Erythroblast (primary cell): ENCODE data around the gene FRMPD2.
"Not testable (repeated sequence)": the region's sequence is repeated elsewhere in the genome, so short reads cannot be mapped to it uniquely, and the experiment has no call there.

Source experiments
- DNase-seq, 2 experiments: peaks; one replicate each; lab custom pipeline; 2025; lab: John Stamatoyannopoulos, UW
- GATA1 ChIP-seq: IDR thresholded peaks from 2 replicates; pipeline ENCODE4 v1.6.1; 2011; ENCODE audit warnings: low read depth, mild to moderate bottlenecking, control low read depth, low read length, moderate library complexity
- POLR2A ChIP-seq: IDR thresholded peaks from 2 replicates; pipeline ENCODE4 v1.6.1; 2011; ENCODE audit warnings: mild to moderate bottlenecking, low read length

The FRMPD2 gene

DNA sequence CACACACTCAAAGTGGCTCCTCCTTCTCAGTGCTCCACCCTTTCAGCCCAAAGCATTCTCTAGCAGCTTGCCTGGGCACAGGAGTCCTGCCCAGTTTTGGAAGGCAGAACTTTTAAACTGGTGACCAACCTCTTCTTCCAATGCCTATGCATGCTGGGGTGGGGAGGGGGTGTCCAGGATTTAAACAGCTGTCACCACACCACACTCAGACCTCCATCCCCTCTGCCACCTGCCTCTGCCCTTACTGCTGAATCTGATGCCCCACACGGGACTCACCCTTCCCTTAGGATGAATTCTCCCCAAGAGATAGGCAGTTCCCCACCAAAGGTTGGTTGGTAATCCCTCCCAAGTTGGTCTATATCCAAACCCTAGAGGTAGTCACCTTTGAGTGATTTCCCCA, 50.2 kb downstream of the FRMPD2 start:
- TF ChIP-seq GATA1 (no peak), POLR2A (no peak)

GRCh38 chr10:48221814-48222213, 52.7 kb downstream of the FRMPD2 start:
- TF ChIP-seq POLR2A (no peak), GATA1 (no peak)

More for the DNA sequence above, 50.2 kb downstream of the FRMPD2 start:
- DNase-seq, result no peak

DNA sequence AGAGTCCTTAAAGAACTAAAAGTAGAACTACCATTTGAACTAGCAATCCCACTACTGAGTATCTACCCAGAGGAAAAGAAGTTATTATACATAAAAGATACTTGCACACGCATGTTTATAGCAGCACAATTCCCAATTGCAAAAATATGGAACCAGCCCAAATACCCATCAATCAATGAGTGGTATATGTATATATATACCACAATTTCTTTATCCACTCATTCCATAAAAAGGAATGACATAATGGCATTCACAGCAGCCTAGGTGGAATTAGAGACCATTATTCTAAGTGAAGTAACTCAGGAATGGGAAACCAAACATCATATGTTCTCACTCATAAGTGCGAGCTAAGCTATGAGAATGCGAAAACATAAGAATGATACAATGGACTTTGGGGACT, 53.5 kb downstream of the FRMPD2 start:
- DNase-seq, result not testable (repeated sequence)

More at GRCh38 chr10:48221814-48222213, 52.7 kb downstream of the FRMPD2 start:
- DNase-seq, result no peak

- DNase-seq, result no peak
- TF ChIP-seq POLR2A (no peak), GATA1 (no peak)
Measured at GRCh38 chr10:48219194-48219593, 55.3 kb downstream of the FRMPD2 start.

DNA sequence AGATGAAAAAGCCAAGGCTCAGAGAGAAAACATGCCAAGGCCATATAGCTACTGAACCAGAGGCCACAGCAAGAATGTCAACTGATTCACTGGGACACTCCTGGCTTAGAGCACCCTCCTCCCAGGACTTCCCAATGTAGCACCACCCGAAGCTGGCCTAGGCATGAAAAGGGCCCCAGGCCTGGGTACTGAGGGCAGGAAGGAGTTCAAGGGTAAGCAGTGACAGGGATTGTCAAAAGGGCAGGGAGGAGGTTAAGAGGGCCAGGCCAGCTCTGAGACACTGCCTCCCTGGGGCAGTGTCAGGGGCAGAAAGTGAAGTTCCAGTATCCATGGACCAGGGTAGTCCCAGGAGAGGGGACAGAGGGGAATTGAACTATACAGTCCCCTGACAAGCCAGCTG, 57.8 kb downstream of the FRMPD2 start:
- TF ChIP-seq POLR2A (no peak), GATA1 (no peak)
- no peak for DNase-seq

DNA sequence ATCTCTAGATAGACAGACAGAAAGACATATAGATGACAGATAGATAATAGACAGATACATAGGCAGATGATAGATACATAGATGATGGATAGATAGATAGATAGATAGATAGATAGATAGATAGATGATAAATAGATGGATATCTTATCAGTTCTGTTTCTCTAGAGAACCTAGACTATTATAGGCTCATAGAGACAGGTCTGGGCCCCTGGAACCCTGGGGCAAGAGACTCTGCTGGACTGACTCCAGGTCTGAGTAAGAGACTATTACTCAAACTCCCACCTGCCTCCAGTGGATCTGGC, 58.3 kb downstream of the FRMPD2 start:
- DNase-seq, result no peak
- TF ChIP-seq POLR2A (no peak), GATA1 (no peak)

DNA sequence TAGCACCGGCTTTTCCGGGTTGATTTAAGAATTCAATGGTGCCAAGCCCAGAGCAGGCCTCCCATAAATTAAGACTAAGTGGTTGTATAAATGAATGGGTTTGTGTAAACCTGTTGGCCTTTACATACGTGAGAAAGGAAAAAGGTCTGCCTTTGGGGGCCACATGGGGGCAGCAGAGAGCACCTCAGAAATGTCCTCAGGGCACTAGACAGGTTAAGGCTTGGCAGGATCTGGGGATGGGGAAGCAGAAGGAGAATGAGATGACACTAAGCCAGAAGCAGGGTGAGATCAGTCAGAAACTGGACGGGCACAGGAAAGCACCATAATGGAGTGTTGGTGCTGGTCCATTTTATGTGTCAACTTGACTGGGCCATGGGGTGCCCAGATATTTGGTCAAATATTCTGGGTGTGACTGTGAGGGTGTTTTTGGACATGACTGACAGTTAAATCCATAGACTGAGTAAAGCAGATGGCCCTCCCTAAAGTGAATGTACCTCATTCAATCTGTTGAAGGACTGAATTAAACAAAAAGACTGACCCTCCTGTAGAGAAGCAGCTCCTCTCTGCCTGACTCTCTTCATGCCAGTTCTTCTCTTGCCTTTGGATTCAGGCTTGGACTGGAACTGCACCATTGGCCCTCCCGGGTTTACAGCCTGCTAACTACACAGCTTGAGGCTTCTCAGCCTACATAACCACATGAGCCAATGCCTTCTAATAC, 58.9 kb downstream of the FRMPD2 start:
- peak; percentile 45 to 64 for DNase-seq
- no peak for TF ChIP-seq GATA1
- TF ChIP-seq POLR2A, result no peak

DNA sequence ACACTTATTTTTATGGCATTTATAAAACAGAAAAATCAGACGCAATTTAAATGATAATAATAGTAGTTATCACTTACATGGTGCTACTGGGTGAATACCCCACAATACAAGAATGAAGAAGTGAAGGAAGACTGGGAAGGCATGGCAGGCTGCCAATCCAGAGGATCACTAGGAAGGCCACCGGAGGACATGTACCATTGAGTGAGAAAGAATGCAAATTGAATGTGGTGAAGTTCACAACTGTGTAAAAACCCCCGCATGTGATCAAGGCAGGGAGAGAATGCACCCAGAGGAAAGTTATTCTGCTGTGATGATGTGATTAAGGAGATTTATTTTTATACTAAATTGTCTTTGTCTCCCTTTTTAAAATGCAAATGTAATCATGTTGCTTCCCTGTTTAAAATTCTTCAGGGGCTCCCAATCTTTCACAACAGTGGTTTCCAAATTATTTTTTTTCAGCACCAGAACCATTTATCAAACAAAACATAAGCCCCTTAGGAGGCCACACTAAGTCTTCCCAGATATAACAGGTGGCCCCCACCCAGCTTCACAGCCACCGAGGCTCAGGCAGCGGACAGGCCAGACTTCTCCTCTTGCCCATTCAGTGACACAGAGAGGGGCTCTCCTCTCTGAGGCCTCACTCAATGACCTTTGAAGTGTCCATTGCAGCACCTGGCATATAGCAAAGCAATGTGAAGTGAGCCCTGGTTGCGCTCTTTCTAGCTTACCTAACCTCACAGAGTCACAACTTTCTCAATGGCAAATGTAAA, 59.6 kb downstream of the FRMPD2 start:
- DNase-seq, result no peak
- TF ChIP-seq POLR2A, result no peak
- no peak for TF ChIP-seq GATA1

DNA sequence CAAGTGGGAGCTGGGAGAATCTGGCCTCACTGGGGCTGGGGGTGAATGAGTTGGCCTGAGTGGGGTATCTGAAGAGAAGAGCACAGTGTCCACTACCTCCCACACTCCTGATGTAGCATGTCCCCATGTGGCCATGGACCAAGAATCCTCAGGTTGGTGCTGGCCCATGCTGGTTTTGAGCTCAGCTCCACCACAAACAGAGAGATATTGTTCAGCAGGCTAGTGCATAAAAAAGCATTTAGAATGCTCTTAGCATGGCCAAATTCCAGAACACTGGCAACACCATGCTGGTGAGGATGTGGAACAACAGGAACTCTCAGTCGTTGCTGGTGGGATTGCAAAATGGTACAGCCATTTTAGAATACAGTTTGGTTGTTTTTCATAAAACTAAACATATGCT, 61.4 kb downstream of the FRMPD2 start:
- no peak for DNase-seq

DNA sequence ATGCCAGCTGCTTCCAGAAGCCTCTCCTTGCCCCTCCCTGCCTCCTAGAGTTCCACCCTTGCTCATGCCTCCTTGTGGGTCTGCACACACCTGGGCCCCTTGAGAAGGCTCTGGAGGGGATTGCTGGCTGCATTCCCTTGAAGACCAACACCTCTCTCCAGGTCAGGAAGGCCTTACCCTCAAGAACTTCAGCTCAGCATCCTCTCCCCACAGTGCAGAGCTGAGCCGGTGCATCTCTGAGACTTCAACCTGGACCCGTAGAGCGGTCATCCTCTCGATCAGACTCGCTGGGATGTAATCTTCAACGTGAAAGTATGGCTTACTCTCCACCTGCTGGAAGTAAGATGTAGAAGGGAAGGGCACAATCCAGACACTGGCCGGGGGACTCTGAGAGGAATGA, 62.7 kb downstream of the FRMPD2 start:
- no peak for DNase-seq
- TF ChIP-seq GATA1, result no peak
- no peak for TF ChIP-seq POLR2A

More for the DNA sequence above, 61.4 kb downstream of the FRMPD2 start:
- TF ChIP-seq POLR2A (no peak), GATA1 (no peak)

DNA sequence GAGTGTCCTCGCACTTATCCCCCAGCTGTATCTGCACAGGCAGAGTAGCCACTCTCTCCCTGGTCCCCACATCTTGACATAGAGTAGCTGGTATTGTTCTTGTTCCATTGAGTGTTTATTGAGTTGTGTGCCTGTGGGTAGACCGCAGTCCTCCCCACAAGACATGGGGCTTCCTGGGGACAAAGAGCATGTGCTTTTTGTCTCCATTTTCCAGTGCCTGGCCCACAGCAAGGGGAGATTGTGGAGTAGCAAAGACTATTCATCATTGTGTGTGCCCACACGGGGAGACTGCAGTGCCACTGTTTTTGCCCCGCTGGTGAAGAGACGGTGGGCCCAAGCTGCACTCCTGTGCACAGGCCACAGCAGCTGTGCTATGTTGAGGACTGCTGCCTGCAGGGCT, 63.5 kb downstream of the FRMPD2 start:
- no peak for TF ChIP-seq POLR2A
- no peak for TF ChIP-seq GATA1
- no peak for DNase-seq

DNA sequence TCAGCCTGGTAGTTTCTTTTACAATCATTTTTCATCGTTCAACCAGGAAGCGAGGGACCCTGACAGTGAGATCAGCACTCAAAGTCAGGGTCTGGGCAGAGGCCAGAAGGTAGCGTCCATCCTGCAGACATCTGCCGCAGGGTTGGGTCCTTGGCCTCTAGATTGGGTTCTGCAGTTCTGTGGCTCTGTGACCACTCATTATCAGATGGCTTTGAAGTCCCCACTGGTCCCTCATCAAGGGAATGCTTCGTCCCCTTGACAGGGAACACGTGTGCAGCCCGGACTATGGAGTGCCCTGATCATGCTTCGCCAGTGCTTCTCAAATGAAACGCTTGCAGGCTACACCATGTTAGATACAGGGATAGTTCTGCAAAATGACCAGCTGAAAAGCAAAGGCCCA, 64.1 kb downstream of the FRMPD2 start:
- no peak for DNase-seq
- TF ChIP-seq GATA1, result no peak
- no peak for TF ChIP-seq POLR2A

GRCh38 chr10:48209241-48209640, 65.3 kb downstream of the FRMPD2 start:
- TF ChIP-seq GATA1, result no peak
- no peak for TF ChIP-seq POLR2A
- no peak for DNase-seq

- TF ChIP-seq POLR2A (no peak), GATA1 (no peak)
Measured at GRCh38 chr10:48207853-48208252, 66.6 kb downstream of the FRMPD2 start.

More at GRCh38 chr10:48207853-48208252, 66.6 kb downstream of the FRMPD2 start:
- no peak for DNase-seq
